ENCODE data around the gene UBL7.

- TF ChIP-seq CTCF (IDR thresholded peaks at IDR 0.05; ENCODE audit: low read length) (no peak), EZH2 (optimal IDR thresholded peaks at IDR 0.05; ENCODE audit: low read depth, low read length) (no peak), EZH2phosphoT487 (IDR thresholded peaks at IDR 0.05; ENCODE audit: low read length) (no peak)
Observed at GRCh38 chr15:74464216-74464615, 3.3 kb upstream of the UBL7 start.

All from MM.1S (cell line).